ENCODE results near the gene HEMGN.

- TF ChIP-seq ZNF274 (IDR thresholded peaks at IDR 0.05; ENCODE audit: low read depth, low read length): no peak
- no peak for TF ChIP-seq YY1 (IDR thresholded peaks at IDR 0.05; ENCODE audit: insufficient read depth, insufficient read length)
- no peak for TF ChIP-seq SUZ12 (IDR thresholded peaks at IDR 0.05; ENCODE audit: extremely low read depth, insufficient read depth, insufficient read length)
These were observed 16.6 kb upstream of the HEMGN start for GRCh38 chr9:97954550-97954989.

Measured in NT2/D1 (cell line).